Prostate gland (tissue), 2 donors: ENCODE results near the gene CALML3.

ENCODE experiments used
- POLR2A ChIP-seq: fragments of 450-650 bp; IDR thresholded peaks from one replicate; pipeline ENCODE4 v1.6.1; 2016; ENCODE audit warnings: antibody characterized with exemption, mild to moderate bottlenecking
- POLR2AphosphoS5 ChIP-seq: sonication (generic); formaldehyde crosslinking; IDR thresholded peaks from one replicate; pipeline ENCODE4 v1.6.1; 2017; ENCODE audit warnings: antibody characterized with exemption
- TF ChIP-seq, protein P1 (sequence below), 4 experiments: fragments of 200-600 bp in 2 of 4; fragments of 450-650 bp in 2 of 4; sonication (generic) in 2 of 4; IDR thresholded peaks; 1 replicate in 3 of 4; 2 replicates in 1 of 4; pipeline ENCODE4 v1.5.1; 2016 to 2019; ENCODE audit warnings: antibody characterized with exemption in 4 of 4, mild to moderate bottlenecking in 2 of 4, moderate library complexity in 2 of 4

DNA sequence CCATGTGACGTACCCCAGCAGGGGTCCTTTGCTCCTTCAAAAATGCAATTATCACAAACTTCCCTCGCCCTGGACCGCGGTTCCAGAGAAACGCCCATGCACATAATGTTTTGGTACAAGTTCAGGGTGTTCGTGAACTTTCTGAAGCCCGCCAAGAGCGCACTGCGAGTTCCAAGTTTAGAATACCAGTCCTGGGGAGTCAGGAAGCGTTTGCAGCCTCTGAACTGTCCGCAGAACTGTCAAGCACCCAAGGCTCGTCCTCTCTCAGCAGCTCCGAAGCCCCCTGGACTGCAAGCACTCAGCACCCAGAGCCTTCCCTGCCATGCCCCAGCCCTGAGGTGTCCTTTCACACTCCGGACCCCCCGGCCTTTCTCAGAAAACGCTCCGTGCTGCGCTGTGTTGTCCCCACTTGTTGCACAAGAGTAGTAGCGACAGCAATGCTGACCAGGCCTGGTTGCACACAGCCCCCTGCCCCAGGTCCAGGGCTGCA, 30.3 kb downstream of the CALML3 start:
- no peak for TF ChIP-seq POLR2A
- TF ChIP-seq, protein P1, sequence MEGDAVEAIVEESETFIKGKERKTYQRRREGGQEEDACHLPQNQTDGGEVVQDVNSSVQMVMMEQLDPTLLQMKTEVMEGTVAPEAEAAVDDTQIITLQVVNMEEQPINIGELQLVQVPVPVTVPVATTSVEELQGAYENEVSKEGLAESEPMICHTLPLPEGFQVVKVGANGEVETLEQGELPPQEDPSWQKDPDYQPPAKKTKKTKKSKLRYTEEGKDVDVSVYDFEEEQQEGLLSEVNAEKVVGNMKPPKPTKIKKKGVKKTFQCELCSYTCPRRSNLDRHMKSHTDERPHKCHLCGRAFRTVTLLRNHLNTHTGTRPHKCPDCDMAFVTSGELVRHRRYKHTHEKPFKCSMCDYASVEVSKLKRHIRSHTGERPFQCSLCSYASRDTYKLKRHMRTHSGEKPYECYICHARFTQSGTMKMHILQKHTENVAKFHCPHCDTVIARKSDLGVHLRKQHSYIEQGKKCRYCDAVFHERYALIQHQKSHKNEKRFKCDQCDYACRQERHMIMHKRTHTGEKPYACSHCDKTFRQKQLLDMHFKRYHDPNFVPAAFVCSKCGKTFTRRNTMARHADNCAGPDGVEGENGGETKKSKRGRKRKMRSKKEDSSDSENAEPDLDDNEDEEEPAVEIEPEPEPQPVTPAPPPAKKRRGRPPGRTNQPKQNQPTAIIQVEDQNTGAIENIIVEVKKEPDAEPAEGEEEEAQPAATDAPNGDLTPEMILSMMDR (IDR thresholded peaks at IDR 0.05) = no peak
- no peak for TF ChIP-seq POLR2AphosphoS5
